Measurements from ENCODE around the gene PTCH1.

DNA sequence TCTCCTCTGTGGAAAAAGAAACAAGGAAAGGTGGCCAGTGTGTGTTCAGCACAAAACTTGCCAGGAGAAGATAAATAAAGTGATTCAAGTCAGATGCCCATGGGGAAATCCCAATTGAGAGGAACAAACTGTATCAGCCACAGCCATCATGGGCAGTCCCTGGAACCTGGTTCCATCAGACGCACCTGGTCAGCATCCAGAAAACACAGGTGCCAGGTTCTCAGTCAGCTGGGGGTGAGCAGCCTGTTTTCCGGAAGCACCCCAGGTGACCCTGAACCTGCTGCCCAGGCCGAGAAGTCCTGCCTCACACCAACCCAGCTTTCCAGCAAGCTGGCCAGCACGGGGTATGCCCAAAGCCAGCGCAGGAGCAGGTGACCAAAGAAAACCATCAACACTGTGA is 30.5 kb downstream of the PTCH1 start:
- TF ChIP-seq, protein P1, sequence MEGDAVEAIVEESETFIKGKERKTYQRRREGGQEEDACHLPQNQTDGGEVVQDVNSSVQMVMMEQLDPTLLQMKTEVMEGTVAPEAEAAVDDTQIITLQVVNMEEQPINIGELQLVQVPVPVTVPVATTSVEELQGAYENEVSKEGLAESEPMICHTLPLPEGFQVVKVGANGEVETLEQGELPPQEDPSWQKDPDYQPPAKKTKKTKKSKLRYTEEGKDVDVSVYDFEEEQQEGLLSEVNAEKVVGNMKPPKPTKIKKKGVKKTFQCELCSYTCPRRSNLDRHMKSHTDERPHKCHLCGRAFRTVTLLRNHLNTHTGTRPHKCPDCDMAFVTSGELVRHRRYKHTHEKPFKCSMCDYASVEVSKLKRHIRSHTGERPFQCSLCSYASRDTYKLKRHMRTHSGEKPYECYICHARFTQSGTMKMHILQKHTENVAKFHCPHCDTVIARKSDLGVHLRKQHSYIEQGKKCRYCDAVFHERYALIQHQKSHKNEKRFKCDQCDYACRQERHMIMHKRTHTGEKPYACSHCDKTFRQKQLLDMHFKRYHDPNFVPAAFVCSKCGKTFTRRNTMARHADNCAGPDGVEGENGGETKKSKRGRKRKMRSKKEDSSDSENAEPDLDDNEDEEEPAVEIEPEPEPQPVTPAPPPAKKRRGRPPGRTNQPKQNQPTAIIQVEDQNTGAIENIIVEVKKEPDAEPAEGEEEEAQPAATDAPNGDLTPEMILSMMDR (IDR thresholded peaks at IDR 0.05; ENCODE audit: low read depth, low read length, missing input control): no peak
- TF ChIP-seq, protein P2, sequence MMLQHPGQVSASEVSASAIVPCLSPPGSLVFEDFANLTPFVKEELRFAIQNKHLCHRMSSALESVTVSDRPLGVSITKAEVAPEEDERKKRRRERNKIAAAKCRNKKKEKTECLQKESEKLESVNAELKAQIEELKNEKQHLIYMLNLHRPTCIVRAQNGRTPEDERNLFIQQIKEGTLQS (IDR thresholded peaks at IDR 0.05): no peak
- TF ChIP-seq JUND (IDR thresholded peaks at IDR 0.05): no peak
- peak; percentile 64 for TF ChIP-seq SP1 (IDR thresholded peaks at IDR 0.05)
- TF ChIP-seq, protein P3, sequence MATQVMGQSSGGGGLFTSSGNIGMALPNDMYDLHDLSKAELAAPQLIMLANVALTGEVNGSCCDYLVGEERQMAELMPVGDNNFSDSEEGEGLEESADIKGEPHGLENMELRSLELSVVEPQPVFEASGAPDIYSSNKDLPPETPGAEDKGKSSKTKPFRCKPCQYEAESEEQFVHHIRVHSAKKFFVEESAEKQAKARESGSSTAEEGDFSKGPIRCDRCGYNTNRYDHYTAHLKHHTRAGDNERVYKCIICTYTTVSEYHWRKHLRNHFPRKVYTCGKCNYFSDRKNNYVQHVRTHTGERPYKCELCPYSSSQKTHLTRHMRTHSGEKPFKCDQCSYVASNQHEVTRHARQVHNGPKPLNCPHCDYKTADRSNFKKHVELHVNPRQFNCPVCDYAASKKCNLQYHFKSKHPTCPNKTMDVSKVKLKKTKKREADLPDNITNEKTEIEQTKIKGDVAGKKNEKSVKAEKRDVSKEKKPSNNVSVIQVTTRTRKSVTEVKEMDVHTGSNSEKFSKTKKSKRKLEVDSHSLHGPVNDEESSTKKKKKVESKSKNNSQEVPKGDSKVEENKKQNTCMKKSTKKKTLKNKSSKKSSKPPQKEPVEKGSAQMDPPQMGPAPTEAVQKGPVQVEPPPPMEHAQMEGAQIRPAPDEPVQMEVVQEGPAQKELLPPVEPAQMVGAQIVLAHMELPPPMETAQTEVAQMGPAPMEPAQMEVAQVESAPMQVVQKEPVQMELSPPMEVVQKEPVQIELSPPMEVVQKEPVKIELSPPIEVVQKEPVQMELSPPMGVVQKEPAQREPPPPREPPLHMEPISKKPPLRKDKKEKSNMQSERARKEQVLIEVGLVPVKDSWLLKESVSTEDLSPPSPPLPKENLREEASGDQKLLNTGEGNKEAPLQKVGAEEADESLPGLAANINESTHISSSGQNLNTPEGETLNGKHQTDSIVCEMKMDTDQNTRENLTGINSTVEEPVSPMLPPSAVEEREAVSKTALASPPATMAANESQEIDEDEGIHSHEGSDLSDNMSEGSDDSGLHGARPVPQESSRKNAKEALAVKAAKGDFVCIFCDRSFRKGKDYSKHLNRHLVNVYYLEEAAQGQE (IDR thresholded peaks at IDR 0.05): no peak
- no peak for TF ChIP-seq YY1 (IDR thresholded peaks at IDR 0.05)
- TF ChIP-seq RXRA (IDR thresholded peaks at IDR 0.05): peak; percentile 59 to 75
- TF ChIP-seq, protein P4, sequence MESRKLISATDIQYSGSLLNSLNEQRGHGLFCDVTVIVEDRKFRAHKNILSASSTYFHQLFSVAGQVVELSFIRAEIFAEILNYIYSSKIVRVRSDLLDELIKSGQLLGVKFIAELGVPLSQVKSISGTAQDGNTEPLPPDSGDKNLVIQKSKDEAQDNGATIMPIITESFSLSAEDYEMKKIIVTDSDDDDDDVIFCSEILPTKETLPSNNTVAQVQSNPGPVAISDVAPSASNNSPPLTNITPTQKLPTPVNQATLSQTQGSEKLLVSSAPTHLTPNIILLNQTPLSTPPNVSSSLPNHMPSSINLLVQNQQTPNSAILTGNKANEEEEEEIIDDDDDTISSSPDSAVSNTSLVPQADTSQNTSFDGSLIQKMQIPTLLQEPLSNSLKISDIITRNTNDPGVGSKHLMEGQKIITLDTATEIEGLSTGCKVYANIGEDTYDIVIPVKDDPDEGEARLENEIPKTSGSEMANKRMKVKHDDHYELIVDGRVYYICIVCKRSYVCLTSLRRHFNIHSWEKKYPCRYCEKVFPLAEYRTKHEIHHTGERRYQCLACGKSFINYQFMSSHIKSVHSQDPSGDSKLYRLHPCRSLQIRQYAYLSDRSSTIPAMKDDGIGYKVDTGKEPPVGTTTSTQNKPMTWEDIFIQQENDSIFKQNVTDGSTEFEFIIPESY (IDR thresholded peaks at IDR 0.05): no peak
- TF ChIP-seq EGR1 (IDR thresholded peaks at IDR 0.05; ENCODE audit: low read depth in 2 of 2): no peak
- TF ChIP-seq HNF4A (conservative IDR thresholded peaks at IDR 0.05): peak in 1 of 2 donors; percentile 24
- peak in 1 of 2 donors; percentile 33 for TF ChIP-seq RAD21 (IDR thresholded peaks at IDR 0.05)
